Prostate gland (tissue), 1 donor: Measurements from ENCODE around the gene PKD2L2.

ENCODE experiments used
- POLR2A ChIP-seq: fragments of 450-650 bp; IDR thresholded peaks from one replicate; pipeline ENCODE4 v1.6.1; 2016; ENCODE audit warnings: antibody characterized with exemption, mild to moderate bottlenecking
- POLR2AphosphoS5 ChIP-seq: sonication (generic); formaldehyde crosslinking; IDR thresholded peaks from one replicate; pipeline ENCODE4 v1.6.1; 2017; ENCODE audit warnings: antibody characterized with exemption

GRCh38 chr5:137960819-137961218 lies 71.6 kb downstream of the PKD2L2 start:
- TF ChIP-seq POLR2AphosphoS5, result no peak
- TF ChIP-seq POLR2A, result no peak
